GM23338 (cell line): ENCODE results near the gene TNNI2.

Experiments
- CREB1 ChIP-seq: fragments of 250-450 bp; sonication (Bioruptor Pico); IDR thresholded peaks from 2 replicates; pipeline ENCODE4 v1.5.0; 2020; ENCODE audit warnings: low read depth, mild to moderate bottlenecking, moderate library complexity
- EZH2 ChIP-seq: fragments of 200-600 bp; sonication (generic); IDR thresholded peaks from one replicate; pipeline ENCODE4 v1.8.0; 2017; ENCODE audit warnings: antibody characterized with exemption, mild to moderate bottlenecking, low read depth; ENCODE audit not compliant: unreplicated experiment
- EZH2phosphoT487 ChIP-seq: fragments of 200-600 bp; sonication (generic); IDR thresholded peaks from one replicate; pipeline ENCODE4 v1.8.1; 2018; ENCODE audit warnings: antibody characterized with exemption; ENCODE audit not compliant: unreplicated experiment
- JUNB ChIP-seq: IDR thresholded peaks from one replicate; pipeline ENCODE4 v1.6.1; 2016; ENCODE audit warnings: antibody characterized with exemption; ENCODE audit not compliant: unreplicated experiment
- POLR2AphosphoS5 ChIP-seq: IDR thresholded peaks from 2 replicates; pipeline ENCODE4 v1.6.1; 2016; ENCODE audit warnings: antibody characterized with exemption, low read depth
- STAT1 ChIP-seq: IDR thresholded peaks from one replicate; pipeline ENCODE4 v1.6.1; 2016; ENCODE audit warnings: antibody characterized with exemption; ENCODE audit not compliant: unreplicated experiment
- ZNF114 ChIP-seq: fragments of 250-450 bp; sonication (Bioruptor Pico); IDR thresholded peaks from 2 replicates; pipeline ENCODE4 v1.5.0; 2020; ENCODE audit warnings: mild to moderate bottlenecking, moderate library complexity
- ZNF331 ChIP-seq: fragments of 250-450 bp; sonication (Bioruptor Pico); IDR thresholded peaks from 2 replicates; pipeline ENCODE4 v1.5.0; 2020; ENCODE audit warnings: low read depth, mild to moderate bottlenecking, moderate library complexity
- TF ChIP-seq, protein P1 (sequence below), 2 experiments: fragments of 200-600 bp in 1 of 2; sonication (generic) in 1 of 2; conservative IDR thresholded peaks; 2 replicates each; pipeline versions ENCODE4 v1.5.1 to v1.6.1; 2016 to 2017; ENCODE audit warnings: antibody characterized with exemption in 2 of 2, low read depth in 2 of 2, mild to moderate bottlenecking in 2 of 2, moderate library complexity in 1 of 2
- TF ChIP-seq, protein P2 (sequence below): IDR thresholded peaks from one replicate; pipeline ENCODE4 v1.6.1; 2018; ENCODE audit warnings: antibody characterized with exemption; ENCODE audit not compliant: unreplicated experiment
- TF ChIP-seq, protein P3 (sequence below): fragments of 250-450 bp; sonication (Bioruptor Pico); IDR thresholded peaks from 2 replicates; pipeline ENCODE4 v1.5.0; 2020; ENCODE audit warnings: mild to moderate bottlenecking, moderate library complexity

DNA sequence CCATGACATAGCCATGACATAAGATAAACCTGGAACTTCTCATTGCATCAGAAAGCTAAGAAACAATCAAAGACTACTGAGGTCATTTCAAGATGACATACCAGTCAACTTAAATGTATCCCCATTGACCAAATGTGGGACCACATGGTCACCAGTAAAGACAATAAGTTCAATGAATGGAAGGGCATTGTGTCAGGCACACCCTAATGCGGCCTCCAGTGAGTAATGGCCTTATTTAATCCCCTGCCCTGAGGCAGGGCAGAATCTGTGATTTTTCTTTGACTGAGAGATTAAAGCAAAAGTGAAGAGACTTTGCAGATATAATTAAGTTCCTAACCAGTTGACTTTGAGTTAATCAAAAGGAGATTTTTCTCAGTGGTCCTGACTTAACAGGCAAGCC, 21.3 kb upstream of the TNNI2 start:
- TF ChIP-seq, protein P1, sequence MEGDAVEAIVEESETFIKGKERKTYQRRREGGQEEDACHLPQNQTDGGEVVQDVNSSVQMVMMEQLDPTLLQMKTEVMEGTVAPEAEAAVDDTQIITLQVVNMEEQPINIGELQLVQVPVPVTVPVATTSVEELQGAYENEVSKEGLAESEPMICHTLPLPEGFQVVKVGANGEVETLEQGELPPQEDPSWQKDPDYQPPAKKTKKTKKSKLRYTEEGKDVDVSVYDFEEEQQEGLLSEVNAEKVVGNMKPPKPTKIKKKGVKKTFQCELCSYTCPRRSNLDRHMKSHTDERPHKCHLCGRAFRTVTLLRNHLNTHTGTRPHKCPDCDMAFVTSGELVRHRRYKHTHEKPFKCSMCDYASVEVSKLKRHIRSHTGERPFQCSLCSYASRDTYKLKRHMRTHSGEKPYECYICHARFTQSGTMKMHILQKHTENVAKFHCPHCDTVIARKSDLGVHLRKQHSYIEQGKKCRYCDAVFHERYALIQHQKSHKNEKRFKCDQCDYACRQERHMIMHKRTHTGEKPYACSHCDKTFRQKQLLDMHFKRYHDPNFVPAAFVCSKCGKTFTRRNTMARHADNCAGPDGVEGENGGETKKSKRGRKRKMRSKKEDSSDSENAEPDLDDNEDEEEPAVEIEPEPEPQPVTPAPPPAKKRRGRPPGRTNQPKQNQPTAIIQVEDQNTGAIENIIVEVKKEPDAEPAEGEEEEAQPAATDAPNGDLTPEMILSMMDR (conservative IDR thresholded peaks at IDR 0.05; ENCODE audit: low read depth in 2 of 2): no peak
- TF ChIP-seq EZH2phosphoT487 (no peak), EZH2 (no peak), POLR2AphosphoS5 (no peak), CREB1 (CRISPR knock-in tag) (no peak), JUNB (no peak), ZNF331 (CRISPR knock-in tag) (no peak), STAT1 (no peak), ZNF114 (CRISPR knock-in tag) (no peak)
- TF ChIP-seq, protein P2, sequence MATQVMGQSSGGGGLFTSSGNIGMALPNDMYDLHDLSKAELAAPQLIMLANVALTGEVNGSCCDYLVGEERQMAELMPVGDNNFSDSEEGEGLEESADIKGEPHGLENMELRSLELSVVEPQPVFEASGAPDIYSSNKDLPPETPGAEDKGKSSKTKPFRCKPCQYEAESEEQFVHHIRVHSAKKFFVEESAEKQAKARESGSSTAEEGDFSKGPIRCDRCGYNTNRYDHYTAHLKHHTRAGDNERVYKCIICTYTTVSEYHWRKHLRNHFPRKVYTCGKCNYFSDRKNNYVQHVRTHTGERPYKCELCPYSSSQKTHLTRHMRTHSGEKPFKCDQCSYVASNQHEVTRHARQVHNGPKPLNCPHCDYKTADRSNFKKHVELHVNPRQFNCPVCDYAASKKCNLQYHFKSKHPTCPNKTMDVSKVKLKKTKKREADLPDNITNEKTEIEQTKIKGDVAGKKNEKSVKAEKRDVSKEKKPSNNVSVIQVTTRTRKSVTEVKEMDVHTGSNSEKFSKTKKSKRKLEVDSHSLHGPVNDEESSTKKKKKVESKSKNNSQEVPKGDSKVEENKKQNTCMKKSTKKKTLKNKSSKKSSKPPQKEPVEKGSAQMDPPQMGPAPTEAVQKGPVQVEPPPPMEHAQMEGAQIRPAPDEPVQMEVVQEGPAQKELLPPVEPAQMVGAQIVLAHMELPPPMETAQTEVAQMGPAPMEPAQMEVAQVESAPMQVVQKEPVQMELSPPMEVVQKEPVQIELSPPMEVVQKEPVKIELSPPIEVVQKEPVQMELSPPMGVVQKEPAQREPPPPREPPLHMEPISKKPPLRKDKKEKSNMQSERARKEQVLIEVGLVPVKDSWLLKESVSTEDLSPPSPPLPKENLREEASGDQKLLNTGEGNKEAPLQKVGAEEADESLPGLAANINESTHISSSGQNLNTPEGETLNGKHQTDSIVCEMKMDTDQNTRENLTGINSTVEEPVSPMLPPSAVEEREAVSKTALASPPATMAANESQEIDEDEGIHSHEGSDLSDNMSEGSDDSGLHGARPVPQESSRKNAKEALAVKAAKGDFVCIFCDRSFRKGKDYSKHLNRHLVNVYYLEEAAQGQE: no peak
- TF ChIP-seq, protein P3, sequence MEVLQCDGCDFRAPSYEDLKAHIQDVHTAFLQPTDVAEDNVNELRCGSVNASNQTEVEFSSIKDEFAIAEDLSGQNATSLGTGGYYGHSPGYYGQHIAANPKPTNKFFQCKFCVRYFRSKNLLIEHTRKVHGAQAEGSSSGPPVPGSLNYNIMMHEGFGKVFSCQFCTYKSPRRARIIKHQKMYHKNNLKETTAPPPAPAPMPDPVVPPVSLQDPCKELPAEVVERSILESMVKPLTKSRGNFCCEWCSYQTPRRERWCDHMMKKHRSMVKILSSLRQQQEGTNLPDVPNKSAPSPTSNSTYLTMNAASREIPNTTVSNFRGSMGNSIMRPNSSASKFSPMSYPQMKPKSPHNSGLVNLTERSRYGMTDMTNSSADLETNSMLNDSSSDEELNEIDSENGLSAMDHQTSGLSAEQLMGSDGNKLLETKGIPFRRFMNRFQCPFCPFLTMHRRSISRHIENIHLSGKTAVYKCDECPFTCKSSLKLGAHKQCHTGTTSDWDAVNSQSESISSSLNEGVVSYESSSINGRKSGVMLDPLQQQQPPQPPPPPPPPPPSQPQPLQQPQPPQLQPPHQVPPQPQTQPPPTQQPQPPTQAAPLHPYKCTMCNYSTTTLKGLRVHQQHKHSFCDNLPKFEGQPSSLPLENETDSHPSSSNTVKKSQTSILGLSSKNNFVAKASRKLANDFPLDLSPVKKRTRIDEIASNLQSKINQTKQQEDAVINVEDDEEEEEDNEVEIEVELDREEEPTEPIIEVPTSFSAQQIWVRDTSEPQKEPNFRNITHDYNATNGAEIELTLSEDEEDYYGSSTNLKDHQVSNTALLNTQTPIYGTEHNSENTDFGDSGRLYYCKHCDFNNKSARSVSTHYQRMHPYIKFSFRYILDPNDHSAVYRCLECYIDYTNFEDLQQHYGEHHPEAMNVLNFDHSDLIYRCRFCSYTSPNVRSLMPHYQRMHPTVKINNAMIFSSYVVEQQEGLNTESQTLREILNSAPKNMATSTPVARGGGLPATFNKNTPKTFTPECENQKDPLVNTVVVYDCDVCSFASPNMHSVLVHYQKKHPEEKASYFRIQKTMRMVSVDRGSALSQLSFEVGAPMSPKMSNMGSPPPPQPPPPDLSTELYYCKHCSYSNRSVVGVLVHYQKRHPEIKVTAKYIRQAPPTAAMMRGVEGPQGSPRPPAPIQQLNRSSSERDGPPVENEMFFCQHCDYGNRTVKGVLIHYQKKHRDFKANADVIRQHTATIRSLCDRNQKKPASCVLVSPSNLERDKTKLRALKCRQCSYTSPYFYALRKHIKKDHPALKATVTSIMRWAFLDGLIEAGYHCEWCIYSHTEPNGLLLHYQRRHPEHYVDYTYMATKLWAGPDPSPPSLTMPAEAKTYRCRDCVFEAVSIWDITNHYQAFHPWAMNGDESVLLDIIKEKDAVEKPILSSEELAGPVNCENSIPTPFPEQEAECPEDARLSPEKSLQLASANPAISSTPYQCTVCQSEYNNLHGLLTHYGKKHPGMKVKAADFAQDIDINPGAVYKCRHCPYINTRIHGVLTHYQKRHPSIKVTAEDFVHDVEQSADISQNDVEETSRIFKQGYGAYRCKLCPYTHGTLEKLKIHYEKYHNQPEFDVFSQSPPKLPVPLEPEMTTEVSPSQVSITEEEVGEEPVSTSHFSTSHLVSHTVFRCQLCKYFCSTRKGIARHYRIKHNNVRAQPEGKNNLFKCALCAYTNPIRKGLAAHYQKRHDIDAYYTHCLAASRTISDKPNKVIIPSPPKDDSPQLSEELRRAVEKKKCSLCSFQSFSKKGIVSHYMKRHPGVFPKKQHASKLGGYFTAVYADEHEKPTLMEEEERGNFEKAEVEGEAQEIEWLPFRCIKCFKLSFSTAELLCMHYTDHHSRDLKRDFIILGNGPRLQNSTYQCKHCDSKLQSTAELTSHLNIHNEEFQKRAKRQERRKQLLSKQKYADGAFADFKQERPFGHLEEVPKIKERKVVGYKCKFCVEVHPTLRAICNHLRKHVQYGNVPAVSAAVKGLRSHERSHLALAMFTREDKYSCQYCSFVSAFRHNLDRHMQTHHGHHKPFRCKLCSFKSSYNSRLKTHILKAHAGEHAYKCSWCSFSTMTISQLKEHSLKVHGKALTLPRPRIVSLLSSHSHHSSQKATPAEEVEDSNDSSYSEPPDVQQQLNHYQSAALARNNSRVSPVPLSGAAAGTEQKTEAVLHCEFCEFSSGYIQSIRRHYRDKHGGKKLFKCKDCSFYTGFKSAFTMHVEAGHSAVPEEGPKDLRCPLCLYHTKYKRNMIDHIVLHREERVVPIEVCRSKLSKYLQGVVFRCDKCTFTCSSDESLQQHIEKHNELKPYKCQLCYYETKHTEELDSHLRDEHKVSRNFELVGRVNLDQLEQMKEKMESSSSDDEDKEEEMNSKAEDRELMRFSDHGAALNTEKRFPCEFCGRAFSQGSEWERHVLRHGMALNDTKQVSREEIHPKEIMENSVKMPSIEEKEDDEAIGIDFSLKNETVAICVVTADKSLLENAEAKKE: no peak
